Ramos (cell line): ENCODE measurements around the gene TUBB6.

ENCODE experiments used
- in situ Hi-C: fragments of 300-500 bp; cut with MboI; formaldehyde crosslinking; loops from one replicate; pipeline ENCODE4 v1.14.3; 2022; ENCODE audit warnings: low sequenced_read_pairs; ENCODE audit not compliant: unreplicated experiment

TUBB6 gene

DNA sequence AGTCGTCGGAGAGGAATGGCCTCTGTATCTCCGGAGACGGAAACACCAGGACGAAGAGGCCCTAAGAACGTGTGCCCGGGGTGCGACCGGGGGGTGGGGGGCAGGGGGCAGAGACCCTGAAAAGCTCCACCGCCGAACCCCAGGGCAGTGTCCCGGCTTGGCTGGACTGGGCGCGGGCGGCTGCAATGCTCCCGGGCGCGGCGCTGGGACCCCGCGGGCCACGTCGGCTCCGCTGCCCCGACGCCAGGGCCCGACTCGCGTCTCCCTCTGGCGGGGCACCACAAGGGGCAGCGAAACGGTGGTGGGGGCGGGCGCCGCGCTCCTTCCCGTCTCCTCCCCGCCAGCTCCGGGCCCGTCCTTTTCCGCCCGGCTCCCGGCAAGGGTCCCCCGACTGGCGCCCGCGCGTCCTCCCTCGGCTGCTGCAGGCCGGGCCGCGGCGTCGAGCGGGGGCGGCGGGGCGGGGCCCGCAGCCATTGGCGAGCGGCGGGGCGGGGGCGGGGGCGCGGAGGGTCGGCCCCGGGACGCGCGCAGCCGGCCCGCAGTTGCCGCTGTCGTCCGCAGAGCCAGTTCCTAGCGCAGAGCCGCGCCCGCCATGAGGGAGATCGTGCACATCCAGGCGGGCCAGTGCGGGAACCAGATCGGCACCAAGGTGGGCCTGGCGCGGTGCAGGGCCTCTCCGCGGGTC lies at the start of gene TUBB6:
TUBB6 (plus strand) TSS at position 541 of the 685 bp plus-strand sequence; CDS start at position 593, 52 bp downstream.
- in situ Hi-C loops, result no loop called here

DNA sequence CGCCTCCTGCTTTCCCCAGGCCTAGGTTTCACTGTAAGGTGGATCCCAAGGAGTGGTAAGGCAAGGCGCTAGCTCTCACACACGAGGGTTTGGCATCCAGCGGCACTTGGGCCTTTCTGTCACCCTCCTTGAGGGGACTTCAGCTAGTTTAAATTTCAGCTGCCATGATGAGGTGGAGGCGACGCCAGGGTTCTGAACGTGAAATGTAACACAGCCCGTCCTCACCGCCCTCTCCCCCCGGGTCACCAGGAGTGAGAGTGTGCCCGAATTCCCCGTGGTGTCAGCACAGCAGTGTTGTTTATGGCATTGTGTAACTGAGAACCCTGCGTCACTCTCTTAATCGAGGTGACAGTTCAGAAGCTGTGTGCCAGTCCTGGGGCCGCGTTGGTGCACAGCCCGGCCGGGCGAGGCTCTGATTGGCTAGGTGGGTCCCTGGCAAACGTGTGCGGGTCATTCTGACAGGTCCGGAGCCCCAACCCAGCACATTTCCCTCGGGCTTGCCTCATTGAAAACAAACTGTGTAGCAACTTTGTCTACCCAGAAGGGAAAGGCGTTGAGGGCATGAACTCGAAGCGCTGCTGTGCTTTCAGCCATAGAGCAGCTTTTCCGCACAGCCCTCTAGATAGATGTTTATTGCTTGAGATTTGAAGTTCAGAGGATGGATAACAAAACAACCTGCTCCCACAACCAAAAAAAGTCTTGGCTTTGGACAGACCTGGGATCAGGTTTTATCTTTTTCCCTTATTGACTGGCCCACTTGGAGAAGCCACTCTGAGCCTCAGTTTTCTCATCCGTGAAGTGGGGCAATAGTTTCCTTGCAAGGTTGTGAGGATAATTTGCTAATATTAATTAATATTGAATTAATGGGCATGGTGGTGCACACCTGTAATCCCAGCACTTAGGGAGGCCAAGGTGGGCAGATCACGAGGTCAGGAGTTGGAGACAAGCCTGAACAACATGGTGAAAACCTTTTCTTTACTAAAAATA lies 49.0 kb upstream of the TUBB6 start:
- in situ Hi-C loops, result no loop called here

DNA sequence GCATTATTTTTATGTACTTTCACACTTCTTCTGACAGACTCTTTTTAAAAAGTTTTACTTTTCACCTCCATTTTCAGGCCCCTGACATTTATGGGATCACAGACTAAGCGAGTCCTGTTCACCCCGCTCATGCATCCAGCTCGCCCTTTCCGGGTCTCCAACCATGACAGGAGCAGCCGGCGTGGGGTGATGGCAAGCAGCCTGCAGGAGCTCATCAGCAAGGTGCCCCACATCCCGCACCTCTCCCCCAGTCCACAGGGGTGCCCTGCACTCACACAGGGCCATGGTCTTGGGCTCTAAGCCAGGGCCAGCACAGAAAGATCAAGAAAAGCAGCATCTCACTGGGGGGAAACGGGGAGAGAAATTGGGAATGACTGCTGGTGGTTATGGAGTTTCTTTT lies 45.3 kb upstream of the TUBB6 start:
- in situ Hi-C loops, result no loop called here

DNA sequence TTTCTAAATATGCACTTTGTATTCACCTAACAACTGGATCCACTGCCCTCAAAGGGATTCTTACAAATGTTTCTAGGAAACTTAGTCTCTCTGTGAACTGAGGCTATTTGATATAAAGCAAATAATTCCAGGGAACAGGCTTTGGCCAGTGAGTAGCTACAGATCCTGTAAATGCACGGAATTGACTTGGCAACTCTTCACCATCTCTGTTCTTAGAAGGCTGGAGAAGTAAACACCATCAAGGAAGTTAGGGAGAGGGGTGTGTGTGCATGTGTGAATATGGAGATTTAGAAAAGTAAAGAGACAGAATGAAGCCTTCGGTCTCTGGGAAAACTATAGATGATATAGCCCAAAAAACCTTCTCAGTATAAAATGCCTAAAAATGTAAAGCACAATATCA lies 43.2 kb upstream of the TUBB6 start:
- in situ Hi-C loops, result no loop called here

DNA sequence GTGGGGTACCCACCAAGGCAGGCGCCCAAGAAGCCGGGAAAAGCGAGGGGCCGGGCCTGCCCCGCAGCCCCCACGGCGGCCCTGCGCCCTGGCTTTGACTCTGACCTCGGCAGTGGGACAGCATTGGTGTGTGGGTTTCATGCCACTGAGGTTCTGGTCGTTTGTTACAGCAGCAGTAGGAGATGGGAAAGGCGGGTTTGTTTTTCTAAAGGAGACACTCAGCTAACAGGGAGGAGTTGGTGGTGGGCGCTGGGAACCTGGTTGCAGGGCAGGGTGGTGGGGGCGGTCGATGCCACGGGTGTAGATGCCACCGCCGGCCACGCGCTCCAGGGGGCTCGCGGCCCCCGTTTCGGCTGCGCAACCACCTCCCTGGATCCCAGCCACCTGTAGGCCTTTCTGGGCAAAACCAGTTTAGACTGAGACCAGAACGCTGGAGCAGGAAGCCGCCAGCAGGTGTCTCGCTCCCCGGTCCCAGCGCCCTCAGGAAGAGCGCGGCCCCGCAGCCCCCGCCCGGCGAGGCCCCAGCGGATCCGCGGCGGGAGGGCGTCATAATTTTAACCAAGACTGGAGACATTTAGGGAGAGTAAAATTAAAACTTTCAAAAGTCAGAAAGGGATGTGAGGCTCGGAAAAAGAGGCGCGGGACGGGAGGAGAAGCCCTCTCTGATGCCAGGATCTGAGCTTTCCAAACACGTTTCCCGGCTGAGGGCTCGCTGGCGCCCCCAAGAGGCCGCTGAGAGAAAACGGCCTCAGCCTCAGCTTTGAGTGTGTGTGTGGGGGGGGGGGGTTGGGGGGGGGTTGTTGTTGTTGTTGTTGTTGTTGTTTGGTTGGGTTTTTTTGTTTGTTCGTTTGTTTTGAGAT lies 36.4 kb upstream of the TUBB6 start:
- in situ Hi-C loops, result no loop called here

DNA sequence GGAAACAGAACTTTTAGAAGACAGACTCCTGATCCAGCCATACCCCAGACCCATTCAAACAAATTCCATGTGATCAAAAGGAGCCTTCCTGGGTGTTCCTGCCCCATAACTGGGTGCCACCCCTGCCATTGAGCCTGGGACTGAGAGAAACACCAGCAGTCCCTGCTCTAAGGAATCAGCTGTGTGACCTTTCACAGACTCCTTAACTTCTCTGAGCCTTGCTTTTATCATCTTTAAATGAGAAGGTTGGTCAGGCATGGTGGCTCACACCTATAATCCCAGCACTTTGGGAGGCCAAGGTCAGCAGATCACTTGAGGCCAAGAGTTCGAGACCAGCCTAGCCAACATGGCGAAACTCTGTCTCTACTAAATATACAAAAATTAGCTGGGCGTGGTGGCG lies 33.2 kb upstream of the TUBB6 start:
- in situ Hi-C loops, result no loop called here

DNA sequence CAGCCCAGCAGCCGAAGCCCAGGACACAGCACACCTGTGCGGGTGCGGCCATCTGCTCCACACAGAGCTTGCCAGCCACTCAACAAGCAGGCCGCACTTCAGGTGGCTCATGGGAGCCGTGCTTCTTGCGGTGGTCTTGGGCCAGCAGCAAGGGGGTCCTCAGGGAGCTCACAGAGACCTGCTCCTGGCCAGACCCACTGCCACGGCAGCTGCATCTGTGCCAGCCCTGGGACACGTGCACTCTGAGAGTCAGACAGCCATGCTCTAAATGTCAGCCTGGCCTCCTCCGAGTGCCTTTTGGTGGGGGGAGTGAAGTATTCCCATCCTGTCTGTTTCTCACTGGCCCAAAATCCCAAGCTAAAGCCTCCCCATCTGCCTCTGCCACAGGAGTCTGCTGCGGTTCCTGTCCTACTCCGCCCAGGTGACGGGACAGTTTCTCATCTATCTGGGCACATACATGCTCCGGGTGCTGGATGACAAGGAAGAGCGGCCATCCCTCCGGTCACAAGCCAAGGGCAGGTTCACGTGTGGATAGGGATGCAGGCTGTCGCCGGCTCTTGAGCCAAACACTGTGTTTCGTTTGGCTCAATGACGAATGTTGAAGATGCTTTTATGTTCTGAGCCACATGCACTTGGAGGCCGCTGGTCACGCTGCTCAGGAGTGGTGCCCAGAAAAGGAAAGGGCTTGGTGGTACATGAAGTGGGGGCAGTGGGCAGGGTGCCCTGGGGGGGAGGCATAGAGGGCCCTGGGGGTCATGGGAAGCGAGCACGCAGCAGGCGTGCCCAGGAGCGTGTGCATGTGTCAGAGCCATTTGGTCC lies 31.1 kb upstream of the TUBB6 start:
- in situ Hi-C loops, result no loop called here

DNA sequence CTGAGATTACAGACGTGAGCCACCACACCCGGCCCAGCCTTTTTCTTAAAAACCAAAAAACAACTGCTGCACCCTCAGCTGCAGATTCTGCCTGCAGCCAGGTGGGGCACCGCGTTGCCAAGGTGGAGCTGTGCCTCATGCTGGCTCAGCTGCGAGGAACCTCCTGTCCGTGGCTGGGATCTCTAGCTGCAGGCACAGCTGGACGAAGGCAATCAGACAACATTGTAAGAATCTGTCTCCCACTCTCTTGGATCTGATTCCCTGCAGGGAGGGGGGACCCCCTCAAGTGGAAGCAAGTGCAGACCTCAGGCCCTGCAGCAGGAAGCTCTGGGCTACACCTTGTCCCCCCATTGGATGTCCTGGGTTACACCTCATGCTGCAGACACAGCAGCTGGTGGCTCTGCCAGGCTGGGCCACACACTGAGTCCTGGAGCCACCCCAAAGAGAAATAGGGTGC lies 29.8 kb upstream of the TUBB6 start:
- in situ Hi-C loops, result no loop called here

DNA sequence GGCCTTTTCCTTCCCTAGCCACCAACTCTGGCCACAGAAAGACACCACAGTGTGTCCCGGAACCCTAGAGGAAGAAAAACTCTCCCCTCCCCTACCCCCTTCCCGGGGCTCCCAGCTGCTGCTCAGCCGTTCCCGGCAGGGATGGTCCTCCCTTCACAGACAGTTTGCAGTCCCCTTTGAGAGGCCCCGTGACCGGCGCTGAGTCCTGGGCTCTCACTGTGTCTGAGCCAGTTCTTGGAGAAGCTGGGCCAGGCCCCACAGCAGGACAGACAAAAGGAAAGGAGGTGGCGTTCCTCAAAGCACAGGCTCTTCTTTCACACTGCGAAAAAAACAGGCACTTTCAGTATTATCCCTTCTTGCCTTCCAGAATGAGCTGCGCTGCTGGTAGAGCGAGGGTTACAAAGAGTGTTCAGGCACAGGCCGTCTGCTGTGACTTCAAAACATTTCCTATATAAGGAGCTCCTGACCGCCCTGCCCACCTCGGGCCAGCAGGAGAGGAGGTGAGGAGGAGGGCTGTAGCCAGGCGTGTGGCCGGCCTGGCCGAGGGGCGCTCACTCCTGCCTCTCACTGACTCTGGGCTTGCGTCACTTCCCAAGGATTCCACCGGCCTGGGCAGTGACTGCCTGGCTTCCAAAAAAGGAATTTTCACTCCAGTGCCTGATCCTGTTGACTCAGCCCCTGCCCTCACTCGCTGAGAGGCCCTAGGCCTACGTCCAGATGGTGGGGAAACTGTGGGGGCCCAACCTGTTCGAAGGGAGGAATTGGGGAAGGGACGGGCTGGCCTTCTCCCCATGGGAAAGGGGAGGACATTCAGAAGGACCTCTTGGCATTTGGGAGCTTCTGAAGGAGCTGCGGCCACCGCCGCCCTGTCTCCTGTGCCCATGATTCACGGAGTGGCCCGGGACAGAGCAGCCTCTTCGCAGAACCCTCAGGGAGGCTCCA lies 29.0 kb upstream of the TUBB6 start:
- in situ Hi-C loops, result no loop called here

DNA sequence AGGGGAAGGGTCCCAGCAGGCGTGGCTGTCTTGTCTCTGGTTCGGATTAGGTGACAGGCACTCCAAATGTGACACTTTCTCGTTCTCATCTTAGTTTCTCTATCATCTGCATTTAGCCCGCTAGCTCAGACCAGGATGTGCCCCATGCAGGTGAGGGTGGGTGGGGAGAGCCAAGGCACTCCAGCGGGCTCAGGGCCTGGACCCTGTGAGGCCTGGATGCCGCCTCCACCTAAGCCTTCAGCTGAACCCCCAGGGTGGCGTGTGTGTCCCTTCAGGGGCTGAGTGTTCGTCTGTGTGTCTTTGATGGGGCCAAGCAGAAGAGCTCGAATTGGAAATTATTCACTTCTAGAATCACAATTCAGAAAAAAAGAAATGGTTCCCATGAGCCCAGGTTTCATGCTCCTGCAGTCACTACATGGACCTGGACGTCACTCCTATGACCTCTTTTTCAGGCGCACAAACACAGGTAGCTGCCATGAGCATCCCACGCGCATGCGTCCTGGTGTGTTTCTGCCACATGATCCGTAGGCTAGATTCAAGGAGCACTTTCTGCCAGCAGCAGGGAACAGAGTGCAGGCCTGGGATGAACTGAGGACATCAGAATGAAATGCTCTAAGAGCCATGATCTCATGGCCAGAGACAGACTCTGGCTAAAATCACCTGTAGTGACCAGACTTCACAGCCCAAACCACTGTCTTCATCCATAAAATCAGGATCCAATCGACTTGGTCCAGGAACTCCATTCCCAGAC lies 28.1 kb upstream of the TUBB6 start:
- in situ Hi-C loops, result no loop called here

DNA sequence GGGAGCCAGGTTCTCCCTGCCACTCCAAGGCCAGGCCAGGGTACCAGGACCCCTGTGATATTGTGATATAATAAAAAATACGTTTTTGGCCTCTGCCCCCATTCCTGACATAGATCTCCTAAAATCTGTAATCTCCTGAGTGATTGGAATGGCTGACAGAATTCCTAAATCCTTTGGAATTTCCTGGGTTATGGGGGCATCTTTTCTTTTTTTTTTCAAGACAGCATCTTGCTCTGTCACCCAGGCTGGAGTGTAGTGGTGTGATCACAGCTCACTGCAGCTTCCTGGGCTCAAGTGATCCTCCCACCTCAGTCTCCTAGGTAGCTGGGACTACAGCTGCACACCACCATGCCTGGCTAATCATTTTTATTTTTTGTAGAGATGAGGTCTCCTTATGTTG lies 26.2 kb upstream of the TUBB6 start:
- in situ Hi-C loops, result no loop called here

DNA sequence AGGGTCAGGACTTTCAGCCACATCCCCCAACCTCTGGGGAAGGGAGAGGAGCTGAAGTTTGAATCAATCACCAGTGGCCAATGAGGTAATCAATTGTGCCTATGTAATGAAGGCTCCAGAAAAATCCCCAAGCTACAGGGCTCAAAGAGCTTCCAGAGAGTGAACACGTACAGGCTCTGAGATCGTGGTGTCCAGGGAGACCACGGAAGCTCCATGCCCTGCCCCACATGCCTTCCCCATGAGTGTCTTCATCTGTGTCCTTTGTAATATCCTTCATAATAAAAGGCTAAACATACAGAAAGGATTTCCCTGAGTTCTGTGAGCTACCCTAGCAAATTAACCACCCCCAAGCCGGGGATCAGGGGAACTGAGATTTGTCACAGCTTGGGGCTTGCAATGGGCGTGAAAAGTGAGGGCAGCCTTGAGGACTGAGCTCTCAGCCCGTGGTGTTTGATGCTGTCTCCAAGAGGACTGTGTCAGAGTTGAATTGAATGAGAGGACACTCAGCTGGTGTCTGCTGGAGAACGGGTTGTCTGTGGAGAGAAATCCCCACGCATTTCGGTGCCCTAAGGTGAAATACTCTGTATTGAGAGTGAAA lies 25.5 kb upstream of the TUBB6 start:
- in situ Hi-C loops, result no loop called here

DNA sequence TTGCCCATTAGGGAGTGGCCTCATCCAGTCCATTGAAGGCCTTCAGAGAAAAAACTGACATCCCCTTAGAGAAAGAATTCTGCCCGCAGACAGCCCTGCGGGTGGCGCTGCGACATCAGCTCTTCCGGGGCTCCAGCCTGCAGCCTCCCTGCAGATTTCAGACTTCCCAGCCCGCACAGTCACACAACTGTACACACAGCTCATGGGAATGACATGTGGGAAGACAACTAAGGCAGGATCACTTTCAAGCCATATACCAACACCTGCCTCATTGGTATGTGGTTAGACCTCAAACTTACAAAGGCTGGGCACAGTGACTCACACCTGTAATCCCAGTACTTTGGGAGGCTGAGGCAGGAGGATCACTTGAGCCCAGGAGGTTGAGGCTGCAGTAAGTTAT lies 24.8 kb upstream of the TUBB6 start:
- in situ Hi-C loops, result no loop called here

DNA sequence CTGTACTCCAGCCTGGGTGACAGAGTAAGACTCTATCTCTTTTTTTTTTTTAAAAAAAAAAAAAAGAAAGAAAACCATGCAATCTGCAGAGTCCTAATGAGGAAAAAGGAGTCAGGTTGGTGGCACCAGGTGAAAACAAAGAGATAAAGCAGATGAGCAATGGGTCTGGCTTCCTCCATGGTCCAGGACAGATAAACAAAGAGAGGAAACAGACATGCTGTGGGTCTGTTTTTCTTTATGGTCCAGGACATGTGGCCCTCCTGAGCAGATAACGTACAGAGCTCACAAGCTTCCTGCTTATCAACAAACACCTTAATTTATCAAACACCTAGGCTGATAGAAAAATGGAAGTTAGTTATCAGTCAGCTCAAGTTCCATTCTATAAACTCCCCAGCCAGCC lies 24.4 kb upstream of the TUBB6 start:
- in situ Hi-C loops, result no loop called here

DNA sequence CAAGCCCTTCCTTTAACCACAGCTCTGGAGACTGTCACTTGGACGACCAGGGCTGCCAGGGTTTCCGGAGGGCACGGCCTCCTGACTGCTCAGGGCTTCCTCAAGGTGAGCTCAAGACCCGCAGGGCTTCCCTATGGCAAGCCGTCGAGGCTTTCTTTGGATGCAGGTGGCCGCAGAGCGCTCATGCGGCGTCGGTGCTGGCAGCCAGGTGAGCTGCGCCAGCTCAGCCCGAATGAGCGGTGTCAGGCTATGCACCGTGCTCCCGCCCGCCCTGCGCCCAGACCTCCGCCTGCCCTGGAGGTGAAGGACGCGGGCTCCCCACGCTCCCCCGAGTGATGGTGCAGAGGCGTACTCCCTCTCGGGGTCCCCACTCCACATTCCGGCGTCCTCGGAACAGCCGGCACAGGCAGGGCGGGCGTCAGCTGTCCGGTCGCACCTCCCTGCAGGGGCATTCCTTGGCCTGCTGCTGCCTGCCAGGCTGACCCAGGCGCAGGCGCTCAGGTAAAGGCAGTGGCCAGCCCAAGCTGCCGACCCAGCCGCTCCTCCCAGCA lies 20.8 kb upstream of the TUBB6 start:
- in situ Hi-C loops, result no loop called here

DNA sequence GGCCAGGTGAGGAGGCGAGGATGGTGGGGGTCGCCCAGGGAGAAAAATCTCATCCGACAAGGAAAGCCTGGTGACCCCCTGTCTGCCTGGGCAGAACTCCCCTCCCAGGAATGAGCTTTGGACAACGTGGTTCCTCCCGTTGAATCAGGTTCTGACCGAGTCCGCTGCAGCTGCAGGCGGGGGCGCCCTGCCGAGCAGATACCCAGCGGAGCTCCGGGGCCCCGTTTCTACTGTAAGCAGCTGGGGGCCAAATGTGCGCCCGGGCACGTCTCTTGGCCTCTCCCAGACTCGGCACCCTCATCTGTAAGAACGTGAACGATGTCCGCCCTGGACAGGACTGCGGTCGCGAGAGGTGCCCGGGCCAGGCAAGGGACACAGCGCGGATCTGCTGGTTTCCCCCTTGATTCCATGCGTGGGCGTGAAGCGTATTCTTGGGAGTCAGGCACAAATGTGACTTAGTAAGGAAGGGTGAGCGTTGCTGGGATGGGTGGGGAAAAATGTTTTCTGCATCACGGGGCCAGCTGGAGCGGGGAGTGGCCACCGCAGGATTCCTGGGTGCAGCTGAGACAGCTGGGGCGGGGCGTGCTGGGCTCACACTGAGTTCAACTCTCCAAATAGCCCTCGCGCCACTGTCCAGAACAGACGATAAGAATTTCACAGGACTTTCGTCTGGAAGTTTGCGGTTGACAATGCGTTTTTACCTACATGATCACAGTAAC lies 20.2 kb upstream of the TUBB6 start:
- in situ Hi-C loops, result no loop called here

DNA sequence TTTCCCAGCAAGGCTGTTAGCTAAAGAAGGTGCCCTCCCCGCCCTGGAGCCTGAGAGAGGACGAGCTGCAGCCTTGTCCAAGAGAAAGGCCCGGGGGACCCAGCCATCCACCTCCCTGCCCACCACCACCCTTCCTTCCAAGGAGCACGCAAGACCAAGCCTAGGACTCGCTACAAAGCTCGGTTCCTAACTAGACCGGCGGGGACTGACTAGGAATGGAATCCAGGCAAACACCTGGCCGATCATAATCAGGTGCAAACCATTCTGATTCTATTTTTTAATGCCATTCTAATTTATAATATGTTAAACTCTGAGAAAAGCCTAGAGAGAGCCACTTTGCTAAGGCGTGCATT lies 19.7 kb upstream of the TUBB6 start:
- in situ Hi-C loops, result no loop called here
